Vagina (tissue), 2 donors: ENCODE results near the gene HERC2. TPM values are rescaled to one million over a fixed set of nuclear protein-coding genes. Genes with fewer than 3 reads are reported as not detected.

Experiments
- DNase-seq, 2 donors: peaks; one replicate each; pipeline ENCODE4 v3.0.0-alpha.2; 2017; ENCODE audit errors: extremely low spot score in 2 of 2
- H3K27ac ChIP-seq: fragments of 200-600 bp; sonication (generic); one replicate; pipeline ENCODE4 v1.5.1; 2019
- H3K27me3 ChIP-seq: fragments of 200-600 bp; sonication (generic); one replicate; pipeline ENCODE4 v1.5.1; 2019
- H3K36me3 ChIP-seq, 2 donors: fragments of 200-600 bp; sonication (generic); one replicate each; pipeline ENCODE4 v1.5.1; 2017 to 2019
- H3K4me1 ChIP-seq: fragments of 200-600 bp; sonication (generic); one replicate; pipeline ENCODE4 v1.5.1; 2019
- H3K4me3 ChIP-seq, 2 donors: fragments of 200-600 bp; sonication (generic); 1 replicate in 1 of 2; 2 replicates in 1 of 2; pipeline ENCODE4 v1.5.1; 2016 to 2019
- H3K9me3 ChIP-seq: fragments of 200-600 bp; sonication (generic); one replicate; pipeline ENCODE4 v1.5.1; 2019
- CTCF ChIP-seq, 3 experiments: fragments of 450-650 bp in 2 of 3; fragments of 200-600 bp in 1 of 3; sonication (generic) in 1 of 3; IDR thresholded peaks; one replicate each; pipeline ENCODE4 v1.5.1; 2017 to 2019; ENCODE audit warnings: antibody characterized with exemption in 3 of 3, mild to moderate bottlenecking in 2 of 3, moderate library complexity in 2 of 3
- POLR2A ChIP-seq, 2 donors: fragments of 450-650 bp; IDR thresholded peaks; one replicate each; pipeline ENCODE4 v1.6.1; 2017; ENCODE audit warnings: antibody characterized with exemption in 2 of 2, mild to moderate bottlenecking in 2 of 2, moderate library complexity in 2 of 2
- POLR2AphosphoS5 ChIP-seq, 2 donors: sonication (generic); formaldehyde crosslinking; IDR thresholded peaks; one replicate each; pipeline ENCODE4 v1.9.0; 2017; ENCODE audit warnings: antibody characterized with exemption in 2 of 2, mild to moderate bottlenecking in 2 of 2, low read depth in 1 of 2; ENCODE audit not compliant: insufficient read depth in 1 of 2
- intact Hi-C: fragments of 100-400 bp; cut with DNase I; formaldehyde crosslinking; loops from one replicate; pipeline ENCODE4 v1.15.1; 2023
- total RNA-seq: library from RNA; depleted of rRNA; stranded (reverse); fragments of >200 nt; gene quantifications from one replicate; pipeline ENCODE4 v1.2.3, GENCODE V29; 2016

The HERC2 gene
- total RNA-seq, 1 donor from 2014 or later: 45.2 TPM

GRCh38 chr15:28191832-28192231 lies 130.1 kb downstream of the HERC2 start:
- intact Hi-C loops: no loop called here
- Histone ChIP-seq H3K27me3 (no peaks in the 10 kb centered on the region), H3K4me3 (no peak overlapping the region), H3K36me3 (peaks cover 0 to 48% of the 10 kb centered on the region in 2 donors), H3K9me3 (no peaks in the 10 kb centered on the region), H3K4me1 (no peaks in the 10 kb centered on the region), H3K27ac (no peak overlapping the region)
- no peak for DNase-seq
- TF ChIP-seq POLR2AphosphoS5 (IDR thresholded peaks at IDR 0.05; ENCODE audit: insufficient read depth in 1 of 2, low read depth in 1 of 2): no peak
- TF ChIP-seq CTCF (IDR thresholded peaks at IDR 0.05): no peak
- no peak for TF ChIP-seq POLR2A (IDR thresholded peaks at IDR 0.05)

GRCh38 chr15:28190391-28191174 lies 131.4 kb downstream of the HERC2 start:
- no peak for TF ChIP-seq POLR2A (IDR thresholded peaks at IDR 0.05)
- no peak for TF ChIP-seq POLR2AphosphoS5 (IDR thresholded peaks at IDR 0.05; ENCODE audit: insufficient read depth in 1 of 2, low read depth in 1 of 2)
- no peak for TF ChIP-seq CTCF (IDR thresholded peaks at IDR 0.05)
- peaks cover 0 to 46% of the 10 kb centered on the region in 2 donors for H3K36me3 ChIP-seq
- intact Hi-C loops: no loop called here

DNA sequence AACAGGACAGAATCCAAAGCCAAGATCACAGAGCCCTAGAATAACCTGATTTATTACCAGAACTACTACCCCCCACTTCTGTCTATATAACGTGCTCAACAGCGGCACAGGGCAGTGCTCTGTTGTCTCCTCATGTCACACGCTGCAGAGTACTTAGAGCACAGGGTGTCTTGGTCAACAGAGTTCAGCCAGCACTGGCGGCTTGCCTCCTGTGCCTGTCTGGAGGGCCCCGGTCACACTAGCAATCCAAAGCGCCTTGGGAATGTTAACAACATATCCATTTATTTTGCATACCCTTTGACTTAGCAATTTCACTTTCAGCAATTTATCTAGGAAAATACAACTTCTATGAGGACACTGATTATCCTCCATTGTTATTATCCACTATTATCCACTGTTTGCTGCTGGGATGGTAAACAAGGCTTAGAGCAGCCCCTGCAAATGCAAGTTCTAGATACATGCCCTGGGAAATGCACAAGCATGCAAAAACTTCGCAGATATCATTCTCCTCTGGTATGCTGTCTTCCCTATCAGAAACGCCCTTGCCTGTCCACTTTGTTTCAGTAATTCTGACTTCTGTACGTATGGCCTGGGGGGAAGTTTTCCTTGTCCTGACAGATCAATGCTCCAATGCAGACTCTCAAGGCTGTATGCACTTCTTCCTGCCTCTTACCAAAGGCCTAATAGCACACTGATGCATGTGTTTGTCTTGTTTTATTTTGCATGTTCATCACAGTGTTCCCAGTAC lies 136.7 kb downstream of the HERC2 start:
- no peaks in the 10 kb centered on the region for H3K9me3 ChIP-seq
- DNase-seq: no peak
- intact Hi-C loops: no loop called here
- no peak for TF ChIP-seq CTCF (IDR thresholded peaks at IDR 0.05)
- no peak for TF ChIP-seq POLR2A (IDR thresholded peaks at IDR 0.05)
- no peak for TF ChIP-seq POLR2AphosphoS5 (IDR thresholded peaks at IDR 0.05; ENCODE audit: insufficient read depth in 1 of 2, low read depth in 1 of 2)
- peaks cover 0 to 44% of the 10 kb centered on the region in 2 donors for H3K36me3 ChIP-seq
- no peak overlapping the region for H3K27ac ChIP-seq
- H3K4me1 ChIP-seq: no peaks in the 10 kb centered on the region
- no peak overlapping the region for H3K4me3 ChIP-seq
- no peaks in the 10 kb centered on the region for H3K27me3 ChIP-seq

More at GRCh38 chr15:28190391-28191174, 131.4 kb downstream of the HERC2 start:
- H3K9me3 ChIP-seq: no peaks in the 10 kb centered on the region
- DNase-seq: no peak
- H3K27me3 ChIP-seq: no peaks in the 10 kb centered on the region
- no peak overlapping the region for H3K27ac ChIP-seq
- H3K4me3 ChIP-seq: no peak overlapping the region
- H3K4me1 ChIP-seq: no peaks in the 10 kb centered on the region

DNA sequence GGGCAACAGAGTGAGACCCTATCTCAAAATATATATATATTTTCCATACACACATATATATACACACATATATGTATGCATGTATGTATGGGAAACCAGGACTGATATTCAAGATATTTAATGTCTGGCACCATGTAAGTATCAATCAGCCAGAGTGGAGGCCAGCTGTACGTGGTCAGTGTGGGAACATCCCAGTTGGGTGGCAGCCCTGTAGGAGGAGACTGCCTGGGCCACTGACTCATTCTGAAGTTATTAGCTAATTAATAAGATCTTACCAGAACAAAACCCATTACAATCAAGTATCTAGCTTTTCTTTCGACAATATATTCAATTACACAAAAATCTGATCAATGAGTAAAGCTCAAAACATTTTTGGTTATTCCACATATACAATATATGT lies 137.8 kb downstream of the HERC2 start:
- Histone ChIP-seq H3K4me3 (no peak overlapping the region), H3K36me3 (peaks cover 0 to 35% of the 10 kb centered on the region in 2 donors), H3K4me1 (no peaks in the 10 kb centered on the region), H3K27me3 (no peaks in the 10 kb centered on the region), H3K27ac (no peak overlapping the region), H3K9me3 (no peaks in the 10 kb centered on the region)
- intact Hi-C loops: no loop called here
- no peak for DNase-seq
- TF ChIP-seq CTCF (IDR thresholded peaks at IDR 0.05) (no peak), POLR2AphosphoS5 (IDR thresholded peaks at IDR 0.05; ENCODE audit: insufficient read depth in 1 of 2, low read depth in 1 of 2) (no peak), POLR2A (IDR thresholded peaks at IDR 0.05) (no peak)
